A673 (cell line): ENCODE results near the gene WHRN.

Source experiments
- CTCF ChIP-seq: fragments of 300-800, 200-600 bp; sonication (generic); conservative IDR thresholded peaks from 2 replicates; pipeline ENCODE4 v1.5.1; 2017; ENCODE audit warnings: low read depth, mild to moderate bottlenecking, antibody characterized with exemption, low read length, moderate library complexity, mixed read lengths
- EZH2 ChIP-seq: fragments of 200-600 bp; sonication (generic); IDR thresholded peaks from 2 replicates; pipeline ENCODE4 v1.6.1; 2017; ENCODE audit warnings: borderline replicate concordance, low read depth, mild to moderate bottlenecking, mixed read lengths, antibody characterized with exemption, low read length; ENCODE audit not compliant: poor library complexity, severe bottlenecking

- TF ChIP-seq CTCF, result no peak
- no peak for TF ChIP-seq EZH2
Measured at GRCh38 chr9:114410910-114411309, 94.4 kb downstream of the WHRN start.
